Gastrocnemius medialis (tissue), 4 donors: ENCODE measurements around the gene POLR3B. TPM values are rescaled to one million over a fixed set of nuclear protein-coding genes. Genes with fewer than 3 reads are reported as not detected.

Experiments used
- ATAC-seq, 2 donors: fragments of 150-250 bp; one replicate each; pipeline ENCODE4 v1.9.1; 2016
- DNase-seq, 2 donors: peaks; one replicate each; pipeline ENCODE4 v3.0.0-alpha.2; 2019
- H3K27ac ChIP-seq, 4 donors: fragments of 200-600 bp; sonication (generic); 1 replicate in 1 of 4; 2 replicates in 3 of 4; pipeline ENCODE4 v1.5.1; 2016 to 2018; ENCODE audit warnings: mild to moderate bottlenecking in 2 of 4, moderate library complexity in 1 of 4
- H3K27me3 ChIP-seq, 3 donors: fragments of 200-600 bp; sonication (generic) in 2 of 3; 1 replicate in 1 of 3; 2 replicates in 2 of 3; pipeline versions ENCODE4 v1.5.1 to v1.6.0; 2016 to 2019; ENCODE audit warnings: mild to moderate bottlenecking in 1 of 3, moderate library complexity in 1 of 3
- H3K36me3 ChIP-seq, 2 donors: fragments of 200-600 bp; sonication (generic) in 1 of 2; one replicate each; pipeline ENCODE4 v1.5.1; 2017 to 2018
- H3K4me1 ChIP-seq, 2 donors: fragments of 200-600 bp; sonication (generic) in 1 of 2; one replicate each; pipeline ENCODE4 v1.5.1; 2016 to 2017; ENCODE audit warnings: mild to moderate bottlenecking in 2 of 2
- H3K4me3 ChIP-seq, 4 donors: fragments of 200-600 bp; sonication (generic) in 3 of 4; 1 replicate in 1 of 4; 2 replicates in 3 of 4; pipeline ENCODE4 v1.5.1; 2016 to 2019; ENCODE audit warnings: mild to moderate bottlenecking in 2 of 4
- H3K9me3 ChIP-seq, 3 donors: fragments of 200-600 bp; sonication (generic) in 2 of 3; 1 replicate in 1 of 3; 2 replicates in 2 of 3; pipeline ENCODE4 v1.5.1; 2016 to 2019
- POLR2A ChIP-seq, 2 donors: fragments of 450-650 bp; IDR thresholded peaks; one replicate each; pipeline ENCODE4 v1.6.1; 2017; ENCODE audit warnings: antibody characterized with exemption in 2 of 2, mild to moderate bottlenecking in 2 of 2, moderate library complexity in 2 of 2
- in situ Hi-C, 4 donors: fragments of 200-750 bp; cut with MboI; loops; one replicate each; pipeline versions ENCODE4 v1.15.0 to v1.8.0; 2017; ENCODE audit warnings: low sequenced_read_pairs in 4 of 4
- intact Hi-C: fragments of 100-400 bp; cut with DNase I; formaldehyde crosslinking; loops from one replicate; pipeline ENCODE4 v1.15.1; 2023; ENCODE audit warnings: low total_unique reads
- total RNA-seq, 4 donors: library from RNA; depleted of rRNA; stranded (reverse); fragments of >200 nt; gene quantifications; one replicate each; pipeline versions ENCODE4 v1.1.0 to v1.2.3, GENCODE V29; 2016
- TF ChIP-seq, protein P1 (sequence below), 5 experiments: fragments of 450-650 bp in 3 of 5; fragments of 200-600 bp in 2 of 5; sonication (generic) in 2 of 5; IDR thresholded peaks in 4 of 5; conservative IDR thresholded peaks in 1 of 5; 1 replicate in 4 of 5; 2 replicates in 1 of 5; pipeline ENCODE4 v1.5.1; 2016 to 2019; ENCODE audit warnings: antibody characterized with exemption in 5 of 5, mild to moderate bottlenecking in 3 of 5, moderate library complexity in 3 of 5

The POLR3B gene
- total RNA-seq, 4 donors from 2014 or later, result 4.2 to 9.5 (median 6.4) TPM

DNA sequence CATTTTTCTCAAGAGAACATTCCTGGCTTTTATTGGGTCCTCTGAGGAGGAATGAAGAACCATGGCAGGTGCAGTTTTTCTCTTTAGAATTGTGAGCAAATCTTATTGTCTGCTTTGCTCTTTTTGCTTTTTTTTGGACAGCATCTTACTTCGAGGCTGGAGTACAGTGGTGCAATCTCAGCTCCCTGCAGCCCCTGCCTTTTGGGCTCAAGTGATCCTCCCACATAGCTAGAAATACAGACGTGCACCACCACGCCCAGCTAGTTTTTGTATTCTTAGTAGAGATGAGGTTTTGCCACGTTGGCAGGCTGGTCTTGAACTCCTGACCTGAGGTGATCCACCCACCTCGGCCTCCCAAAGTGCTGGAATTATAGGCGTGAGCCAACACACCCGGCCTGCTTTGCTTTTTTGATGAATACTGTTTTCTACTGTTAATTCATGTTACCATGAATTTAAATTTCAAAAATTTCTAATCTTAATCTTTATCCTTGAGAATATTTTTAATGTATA is 71.5 kb downstream of the POLR3B start:
- intact Hi-C loops, result no loop called here
- no peak for DNase-seq
- H3K4me3 ChIP-seq, result no peak overlapping the region
- no peaks in the 10 kb centered on the region for H3K27me3 ChIP-seq
- no peaks in the 10 kb centered on the region for H3K9me3 ChIP-seq
- ATAC-seq, result no peak
- TF ChIP-seq, protein P1, sequence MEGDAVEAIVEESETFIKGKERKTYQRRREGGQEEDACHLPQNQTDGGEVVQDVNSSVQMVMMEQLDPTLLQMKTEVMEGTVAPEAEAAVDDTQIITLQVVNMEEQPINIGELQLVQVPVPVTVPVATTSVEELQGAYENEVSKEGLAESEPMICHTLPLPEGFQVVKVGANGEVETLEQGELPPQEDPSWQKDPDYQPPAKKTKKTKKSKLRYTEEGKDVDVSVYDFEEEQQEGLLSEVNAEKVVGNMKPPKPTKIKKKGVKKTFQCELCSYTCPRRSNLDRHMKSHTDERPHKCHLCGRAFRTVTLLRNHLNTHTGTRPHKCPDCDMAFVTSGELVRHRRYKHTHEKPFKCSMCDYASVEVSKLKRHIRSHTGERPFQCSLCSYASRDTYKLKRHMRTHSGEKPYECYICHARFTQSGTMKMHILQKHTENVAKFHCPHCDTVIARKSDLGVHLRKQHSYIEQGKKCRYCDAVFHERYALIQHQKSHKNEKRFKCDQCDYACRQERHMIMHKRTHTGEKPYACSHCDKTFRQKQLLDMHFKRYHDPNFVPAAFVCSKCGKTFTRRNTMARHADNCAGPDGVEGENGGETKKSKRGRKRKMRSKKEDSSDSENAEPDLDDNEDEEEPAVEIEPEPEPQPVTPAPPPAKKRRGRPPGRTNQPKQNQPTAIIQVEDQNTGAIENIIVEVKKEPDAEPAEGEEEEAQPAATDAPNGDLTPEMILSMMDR (IDR thresholded peaks at IDR 0.05 in 4 of 5, conservative IDR thresholded peaks at IDR 0.05 in 1 of 5), result no peak
- no peak for TF ChIP-seq POLR2A (IDR thresholded peaks at IDR 0.05)
- H3K27ac ChIP-seq, result no peak overlapping the region
- peaks cover 17 to 18% of the 10 kb centered on the region in 2 donors for H3K4me1 ChIP-seq
- in situ Hi-C loops, result no loop called here
- H3K36me3 ChIP-seq, result no peaks in the 10 kb centered on the region

DNA sequence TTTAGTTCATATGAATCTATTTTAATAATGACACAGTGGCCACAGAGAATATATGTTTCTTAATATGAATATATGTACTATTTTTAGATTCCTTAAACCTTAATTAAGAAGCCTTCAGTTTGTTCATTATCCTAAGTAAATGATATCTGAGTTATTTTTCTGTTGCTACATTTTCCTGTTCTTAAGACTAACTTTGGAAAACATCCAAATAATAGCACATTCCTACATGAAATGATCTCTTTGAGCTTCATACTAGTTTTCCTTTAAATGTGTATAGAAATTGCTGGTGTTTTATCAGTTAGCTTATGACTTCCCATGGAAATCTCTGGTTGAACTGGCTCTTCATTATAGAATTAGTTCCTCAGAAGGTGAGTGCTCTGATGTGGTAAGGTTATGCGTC is 72.1 kb downstream of the POLR3B start:
- in situ Hi-C loops (no loop called here), intact Hi-C loops (no loop called here)
- Histone ChIP-seq H3K27me3 (no peaks in the 10 kb centered on the region), H3K27ac (no peak overlapping the region), H3K9me3 (no peaks in the 10 kb centered on the region), H3K4me3 (no peak overlapping the region), H3K4me1 (peaks cover 17 to 18% of the 10 kb centered on the region in 2 donors), H3K36me3 (no peaks in the 10 kb centered on the region)
- TF ChIP-seq POLR2A (IDR thresholded peaks at IDR 0.05), result no peak
- no peak for ATAC-seq
- no peak for DNase-seq

DNA sequence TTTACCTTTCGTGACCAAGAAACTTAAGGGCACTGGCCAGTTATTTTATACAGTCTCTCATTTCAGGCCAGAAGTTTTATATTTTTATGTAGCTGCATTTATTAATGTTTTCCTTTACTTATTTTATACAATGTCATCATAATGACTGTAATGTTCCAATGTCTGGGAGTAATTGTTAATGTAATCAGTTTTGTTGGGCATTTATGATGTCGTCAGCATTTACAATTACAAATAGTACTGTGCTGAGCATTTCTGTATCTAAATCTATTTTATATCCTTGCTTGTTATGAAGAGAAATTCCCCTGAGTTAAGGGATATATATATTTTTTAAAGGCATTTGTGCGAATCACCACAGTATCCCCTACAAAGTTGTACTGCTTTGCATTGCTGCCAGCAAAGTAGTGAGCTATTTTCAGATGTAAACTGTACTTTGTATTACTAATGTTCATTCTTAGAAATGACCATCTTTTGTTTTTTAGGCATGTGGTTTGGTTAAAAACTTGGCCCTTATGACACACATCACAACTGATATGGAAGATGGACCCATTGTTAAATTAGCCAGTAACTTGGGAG is 74.4 kb downstream of the POLR3B start:
- intact Hi-C loops, result no loop called here
- ATAC-seq, result no peak
- H3K27ac ChIP-seq, result no peak overlapping the region
- peaks cover 13 to 18% of the 10 kb centered on the region in 2 donors for H3K4me1 ChIP-seq
- no peak for DNase-seq
- no peak overlapping the region for H3K4me3 ChIP-seq
- in situ Hi-C loops, result no loop called here
- H3K27me3 ChIP-seq, result no peaks in the 10 kb centered on the region
- H3K9me3 ChIP-seq, result no peaks in the 10 kb centered on the region
- peaks cover 0 to 13% of the 10 kb centered on the region in 2 donors for H3K36me3 ChIP-seq
- TF ChIP-seq, protein P1 (IDR thresholded peaks at IDR 0.05 in 4 of 5, conservative IDR thresholded peaks at IDR 0.05 in 1 of 5), result no peak
- TF ChIP-seq POLR2A (IDR thresholded peaks at IDR 0.05), result no peak

DNA sequence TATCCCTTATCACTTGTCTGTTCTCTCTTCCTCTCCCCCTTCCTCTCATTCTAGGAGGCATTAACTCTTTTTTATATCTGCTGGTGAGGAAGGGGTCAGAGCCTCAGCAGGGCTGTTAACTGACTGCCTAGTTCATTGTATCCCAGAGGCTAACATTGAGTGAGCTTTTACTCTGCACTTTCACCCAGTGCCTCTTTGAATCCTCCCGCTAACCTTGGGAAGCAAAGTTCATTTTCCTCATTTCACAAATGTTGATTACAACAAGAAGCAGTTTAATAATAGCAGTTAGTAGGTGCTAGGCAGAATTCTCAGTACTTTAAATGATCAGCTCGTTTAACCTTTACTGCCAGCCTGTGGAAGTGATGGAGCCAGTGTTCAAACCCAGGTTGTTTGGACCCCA is 75.5 kb downstream of the POLR3B start:
- in situ Hi-C loops, result no loop called here
- no peak overlapping the region for H3K4me3 ChIP-seq
- H3K9me3 ChIP-seq, result no peaks in the 10 kb centered on the region
- peaks cover 11 to 14% of the 10 kb centered on the region in 2 donors for H3K4me1 ChIP-seq
- no peak for ATAC-seq
- no peak for TF ChIP-seq POLR2A (IDR thresholded peaks at IDR 0.05)
- TF ChIP-seq, protein P1 (IDR thresholded peaks at IDR 0.05 in 4 of 5, conservative IDR thresholded peaks at IDR 0.05 in 1 of 5), result no peak
- intact Hi-C loops, result no loop called here
- H3K36me3 ChIP-seq, result peaks cover 4 to 24% of the 10 kb centered on the region in 2 donors
- no peak for DNase-seq
- no peak overlapping the region for H3K27ac ChIP-seq
- H3K27me3 ChIP-seq, result no peaks in the 10 kb centered on the region

DNA sequence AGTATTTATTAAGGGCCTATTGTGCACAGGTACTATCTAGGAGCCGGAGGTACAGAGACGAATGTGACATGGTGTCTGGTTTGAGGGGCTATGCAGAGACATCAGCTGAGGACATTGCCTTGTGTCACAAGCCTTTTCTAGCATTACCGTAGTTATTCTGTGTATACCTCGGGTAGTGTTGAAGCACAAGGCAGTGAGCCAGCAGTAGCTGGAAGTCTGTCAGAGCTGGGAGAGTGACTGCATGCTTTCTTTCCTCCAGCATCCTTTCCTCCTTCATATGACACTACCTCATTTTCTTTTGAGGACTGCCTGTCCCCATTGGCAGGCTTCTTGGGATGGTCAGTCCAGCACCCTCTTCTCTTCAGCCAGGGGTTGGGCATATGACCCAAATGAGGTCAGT is 77.0 kb downstream of the POLR3B start:
- peaks cover 4 to 24% of the 10 kb centered on the region in 2 donors for H3K36me3 ChIP-seq
- no peaks in the 10 kb centered on the region for H3K9me3 ChIP-seq
- no peak overlapping the region for H3K27ac ChIP-seq
- H3K27me3 ChIP-seq, result no peaks in the 10 kb centered on the region
- intact Hi-C loops (no loop called here), in situ Hi-C loops (no loop called here)
- no peak for ATAC-seq
- TF ChIP-seq POLR2A (IDR thresholded peaks at IDR 0.05), result no peak
- TF ChIP-seq, protein P1 (IDR thresholded peaks at IDR 0.05 in 4 of 5, conservative IDR thresholded peaks at IDR 0.05 in 1 of 5), result no peak
- H3K4me3 ChIP-seq, result no peak overlapping the region
- no peaks in the 10 kb centered on the region for H3K4me1 ChIP-seq
- DNase-seq, result no peak
